ENCODE data around the gene JAM3. TPM values are rescaled to one million over a fixed set of nuclear protein-coding genes. Genes with fewer than 3 reads are reported as not detected.

Gene JAM3
- polyA plus RNA-seq, 1 of the 3 experiments (the other 2 are of a cell fraction), result 56.8 TPM

GRCh38 chr11:134063124-134063495 lies 5.8 kb upstream of the JAM3 start (continued):
- TF ChIP-seq REST (IDR thresholded peaks at IDR 0.05; ENCODE audit: low read depth, low read length) (no peak), EZH2phosphoT487 (IDR thresholded peaks at IDR 0.05; ENCODE audit: borderline replicate concordance, low read depth) (no peak), RCOR1 (IDR thresholded peaks at IDR 0.05; ENCODE audit: low read length) (no peak), NRF1 (IDR thresholded peaks at IDR 0.05; ENCODE audit: low read depth, low read length) (no peak), RXRA (IDR thresholded peaks at IDR 0.05; ENCODE audit: borderline replicate concordance, low read depth) (no peak), POLR2AphosphoS5 (IDR thresholded peaks at IDR 0.05; ENCODE audit: low read depth, low read length) (no peak), MXI1 (IDR thresholded peaks at IDR 0.05; ENCODE audit: low read depth, low read length) (no peak), TAF1 (IDR thresholded peaks at IDR 0.05; ENCODE audit: borderline replicate concordance, low read depth, low read length) (no peak)

GRCh38 chr11:134063991-134064747 lies 4.7 kb upstream of the JAM3 start:
- Histone ChIP-seq H3K36me3 (replicated peaks in 1 of 2; ENCODE audit: control insufficient read depth in 1 of 2, insufficient read depth in 2 of 2, low read length in 1 of 2) (no peaks in the 10 kb centered on the region), H3K27me3 (ENCODE audit: insufficient read depth) (peaks cover 12% of the 10 kb centered on the region; the same call in 1 of the 2 replicates), H2AFZ (ENCODE audit: low read depth) (no peak overlapping the region), H3K9me3 (no peaks in the 10 kb centered on the region), H3K9ac (no peak overlapping the region), H3K9me2 (no peaks in the 10 kb centered on the region), H3K79me2 (ENCODE audit: insufficient read depth) (no peaks in the 10 kb centered on the region), H3K27ac (ENCODE audit: low read depth in 2 of 2, low read length in 1 of 2) (no peak overlapping the region), H3K4me3 (ENCODE audit: low read depth in 2 of 2, low read length in 1 of 2) (no peak overlapping the region), H3F3A (replicated peaks; ENCODE audit: insufficient read depth) (no peaks in the 10 kb centered on the region), H4K20me1 (ENCODE audit: insufficient read depth) (no peaks in the 10 kb centered on the region), H3K4me2 (no peak overlapping the region), H3K4me1 (ENCODE audit: control insufficient read depth in 1 of 2, insufficient read depth in 2 of 2, low read depth in 1 of 2, low read length in 1 of 2) (peaks cover 0 to 2% of the 10 kb centered on the region in 2 experiments; a peak in 2 of 4 replicates)
- no peak for DNase-seq
- WGBS (ENCODE audit: low lambda C conversion rate), result 68% methylated on average over 12 of the region's 12 CpGs
- TF ChIP-seq TAF1 (IDR thresholded peaks at IDR 0.05; ENCODE audit: borderline replicate concordance, low read depth, low read length) (no peak), SMC3 (IDR thresholded peaks at IDR 0.05; ENCODE audit: low read depth, low read length) (no peak), PBX3 (IDR thresholded peaks at IDR 0.05) (no peak), EP300 (IDR thresholded peaks at IDR 0.05; ENCODE audit: borderline replicate concordance in 1 of 2, low read depth in 1 of 2, low read length in 1 of 2) (no peak), MEF2A (IDR thresholded peaks at IDR 0.05; ENCODE audit: borderline replicate concordance, low read depth) (no peak), EZH2phosphoT487 (IDR thresholded peaks at IDR 0.05; ENCODE audit: borderline replicate concordance, low read depth) (no peak)
- ChIA-PET POLR2A (no interaction called here), CTCF (interaction anchor here (0.7 to 3.7 kb wide), 4 partner anchors 13 to 1009 kb away, joined by 3 to 27 read pairs (median 8); no protein-coding TSS in a partner anchor)
